GM21423 (cell line): Measurements from ENCODE around the gene LCT.
"Not testable (repeated sequence)": the region's sequence is repeated elsewhere in the genome, so short reads cannot be mapped to it uniquely, and the experiment has no call there.

Source experiments
- ATAC-seq: cut with Tn5 transposase; IDR thresholded peaks from one replicate; pipeline ENCODE4 v1.9.1; 2021; ENCODE audit warnings: mild to moderate bottlenecking, moderate library complexity; ENCODE audit not compliant: unreplicated experiment

LCT gene

DNA sequence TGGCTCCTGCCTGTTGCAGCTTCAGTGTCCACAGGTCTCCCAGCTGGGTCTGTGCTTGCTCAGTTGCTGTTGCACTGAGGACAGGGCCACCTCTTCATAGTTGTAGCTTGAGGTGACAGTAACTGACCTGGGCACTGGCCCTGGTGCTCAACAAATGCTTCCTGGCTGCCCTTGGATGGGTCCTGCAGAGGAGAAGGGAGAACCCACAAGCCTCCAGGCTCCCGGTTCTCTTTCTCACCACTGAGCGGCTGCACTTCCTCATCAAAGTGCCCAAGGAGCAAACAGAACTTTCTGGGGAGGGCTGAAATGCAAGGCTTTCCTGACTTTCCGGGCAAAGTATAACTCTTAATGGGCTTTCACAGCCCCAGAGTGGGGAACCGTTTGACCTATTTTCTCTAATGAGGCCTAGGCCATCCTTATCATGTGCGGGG, 38.7 kb downstream of the LCT start:
- ATAC-seq = no peak

DNA sequence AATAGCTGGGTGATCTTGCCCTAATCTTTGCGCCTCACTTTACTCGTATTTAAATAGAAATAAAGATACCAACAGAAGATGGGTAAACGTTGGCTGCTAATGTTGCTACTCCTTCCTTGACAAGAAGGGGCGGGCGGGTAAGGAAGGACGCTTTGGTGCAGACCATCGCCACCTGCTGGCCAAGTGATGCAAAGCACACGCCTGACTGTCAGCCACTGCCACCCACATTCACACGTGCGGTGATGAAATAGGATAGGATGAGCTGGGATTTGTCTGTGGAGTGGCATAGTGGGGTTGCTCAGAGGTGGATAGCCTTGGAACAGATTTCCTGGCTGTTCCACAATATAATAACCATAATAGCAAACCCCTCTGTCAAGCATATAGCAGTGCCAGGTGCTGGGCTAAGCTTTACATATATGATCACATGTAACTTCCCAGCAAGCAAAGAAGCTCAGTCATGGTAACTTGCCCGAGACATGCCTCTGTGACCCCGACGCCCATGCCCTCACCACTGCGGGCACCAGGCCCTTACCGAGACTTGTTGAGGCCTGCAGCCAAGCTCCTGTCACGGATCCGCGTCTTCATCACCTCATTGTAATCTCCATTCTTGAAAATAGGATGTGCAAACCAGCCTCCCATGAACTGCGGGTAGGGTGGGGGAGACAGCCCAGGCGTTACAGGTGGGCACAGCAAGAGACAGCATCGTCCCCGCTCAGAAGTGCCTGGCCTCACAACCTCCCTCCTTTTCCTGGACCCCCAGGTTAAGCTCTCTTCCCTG, 39.3 kb downstream of the LCT start:
- peak; percentile 63 for ATAC-seq

DNA sequence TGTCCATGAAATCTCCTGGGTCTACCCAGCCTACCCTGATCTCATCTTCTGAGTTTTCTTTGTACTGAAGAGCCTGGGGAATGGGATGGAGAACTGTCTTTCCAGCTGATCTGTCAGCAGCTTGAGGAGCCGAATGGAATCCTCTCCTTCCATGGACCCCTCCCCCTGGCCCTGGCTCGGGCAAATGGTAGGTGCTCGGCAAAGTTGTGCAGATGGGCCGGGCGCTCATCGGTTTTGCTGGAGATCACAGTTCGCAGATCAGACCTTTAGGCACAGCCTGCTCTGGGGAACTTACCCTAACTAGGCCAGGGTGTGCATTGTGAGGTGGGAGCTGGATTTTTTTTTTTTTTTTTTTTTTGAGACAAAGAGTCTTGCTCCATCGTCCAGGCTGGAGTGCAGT, 40.4 kb downstream of the LCT start:
- ATAC-seq = no peak

DNA sequence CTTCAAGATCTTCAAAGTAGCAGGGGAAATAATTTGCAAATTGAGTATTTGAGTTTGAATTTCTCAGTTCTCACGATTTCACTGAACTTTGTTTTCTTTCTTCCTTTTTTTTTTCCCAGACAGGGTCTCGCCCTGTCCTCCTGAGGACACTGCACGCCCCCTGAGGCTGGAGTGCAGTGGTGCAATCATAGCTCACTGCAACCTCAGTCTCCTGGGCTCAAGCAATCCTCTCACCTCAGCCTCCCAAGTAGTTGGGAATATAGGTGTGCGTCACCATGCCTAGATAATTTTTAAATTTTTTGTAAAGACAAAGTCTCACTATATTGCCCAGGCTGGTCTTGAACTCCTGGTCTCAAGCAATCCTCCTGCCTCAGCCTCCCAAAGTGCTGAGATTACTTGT, 41.3 kb downstream of the LCT start:
- not testable (repeated sequence) for ATAC-seq

DNA sequence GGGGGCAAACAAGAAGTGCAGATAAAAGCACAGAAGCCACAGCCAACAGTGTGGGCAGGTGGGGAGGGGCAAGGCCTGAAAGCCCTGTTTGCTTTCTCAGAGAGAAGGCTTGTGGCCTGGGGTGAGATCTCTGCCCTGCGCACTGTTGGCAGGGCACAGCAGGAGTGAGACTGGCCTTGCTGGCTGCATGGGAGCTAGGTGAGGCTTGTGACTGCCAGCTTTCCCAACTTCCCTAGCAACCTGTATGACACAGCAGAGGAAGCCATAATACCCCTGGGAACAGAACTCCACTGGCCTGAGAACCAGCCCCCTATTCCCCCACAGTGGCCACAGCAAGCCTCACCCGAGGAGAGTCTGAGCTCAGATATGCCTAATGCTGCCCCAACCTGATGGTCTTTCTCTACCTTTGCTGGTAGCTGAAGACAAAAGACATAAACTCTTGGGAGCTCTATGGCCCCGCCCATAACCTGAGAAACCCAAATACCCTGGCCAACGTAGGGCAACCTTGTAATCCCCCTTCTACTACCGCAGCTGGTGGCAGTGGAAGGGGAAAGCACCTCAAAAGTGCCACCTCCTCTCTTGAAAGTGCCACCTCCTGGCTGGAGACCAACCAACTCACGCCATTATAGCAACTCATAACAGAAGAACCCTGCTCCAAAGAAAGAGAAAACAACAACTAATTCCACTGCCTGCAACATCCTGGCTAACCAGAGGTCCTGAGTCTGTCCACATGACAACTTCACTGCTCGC, 44.4 kb downstream of the LCT start:
- ATAC-seq = peak; percentile 34

DNA sequence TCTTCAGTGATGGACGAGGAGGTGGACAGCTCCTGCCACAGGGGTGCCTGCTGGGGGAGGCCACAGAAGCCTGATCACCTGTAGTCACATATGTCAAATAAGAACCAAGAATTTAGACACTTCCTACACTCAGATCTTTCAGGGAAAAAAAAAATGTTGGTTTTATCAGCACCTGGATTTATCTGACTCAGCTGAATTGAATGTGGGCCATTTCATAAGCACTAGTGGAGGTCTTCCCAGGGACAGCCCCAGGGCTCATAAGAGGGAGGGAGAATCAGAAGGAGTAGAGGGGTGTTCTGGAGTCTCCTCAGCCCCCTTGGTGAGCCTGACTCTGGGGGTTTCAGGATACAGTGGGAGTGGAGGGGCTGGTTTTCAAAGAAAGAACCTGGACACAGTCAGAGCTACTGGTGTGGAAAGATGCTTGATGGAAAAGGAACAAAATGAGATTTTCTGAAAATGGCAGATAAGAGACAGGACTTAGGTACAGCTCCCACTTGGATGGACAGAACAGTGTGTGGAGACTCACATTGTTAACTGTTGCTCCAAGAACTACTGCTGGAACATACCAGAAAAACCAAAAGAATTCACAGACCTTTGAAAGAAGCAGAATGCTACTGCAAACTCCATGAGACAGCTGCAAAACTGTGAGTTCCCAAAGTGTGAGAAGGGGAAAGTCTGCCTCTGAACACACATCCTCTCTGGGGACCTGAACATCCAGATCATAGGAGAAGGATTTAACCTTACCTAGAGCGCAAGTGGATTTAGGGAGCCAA, 45.4 kb downstream of the LCT start:
- ATAC-seq = no peak

DNA sequence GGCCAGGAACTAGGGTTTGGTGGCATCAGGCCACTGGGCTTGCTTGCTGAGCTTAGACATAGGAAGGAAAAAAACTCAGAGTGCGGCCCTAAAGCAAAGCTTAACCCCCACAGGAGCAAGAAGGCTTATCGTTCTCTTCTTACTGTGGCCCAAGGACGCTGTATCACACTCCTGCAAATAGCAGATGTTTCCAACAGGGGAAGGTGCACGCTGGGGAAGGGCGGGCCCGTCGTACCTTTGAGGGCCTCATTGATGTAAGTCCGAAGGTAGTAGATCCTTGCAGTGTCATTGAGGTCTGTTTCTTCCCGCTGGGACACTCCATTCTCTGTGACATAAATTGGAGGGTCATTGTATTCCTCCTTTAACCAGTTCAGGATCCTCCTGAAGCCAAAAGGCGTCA, 46.6 kb downstream of the LCT start:
- no peak for ATAC-seq

DNA sequence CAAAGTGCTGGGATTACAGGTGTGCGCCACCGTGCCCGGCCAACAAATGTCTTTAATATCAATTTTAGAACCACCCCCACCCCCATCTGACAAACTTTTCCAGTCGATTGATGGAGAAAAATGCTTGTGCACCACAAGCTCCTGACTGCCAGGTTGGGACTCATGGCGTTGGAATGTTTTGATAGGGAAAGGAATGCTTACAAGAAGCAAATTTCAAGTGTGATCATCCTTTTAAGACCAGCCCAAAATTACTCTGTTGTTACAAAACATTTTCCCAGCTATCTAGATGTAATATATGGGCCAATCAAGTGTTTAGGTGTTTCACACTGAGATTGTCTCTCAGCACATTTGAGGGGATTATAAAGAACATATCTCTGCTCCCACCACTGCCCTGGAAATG, 50.2 kb downstream of the LCT start:
- ATAC-seq = no peak

DNA sequence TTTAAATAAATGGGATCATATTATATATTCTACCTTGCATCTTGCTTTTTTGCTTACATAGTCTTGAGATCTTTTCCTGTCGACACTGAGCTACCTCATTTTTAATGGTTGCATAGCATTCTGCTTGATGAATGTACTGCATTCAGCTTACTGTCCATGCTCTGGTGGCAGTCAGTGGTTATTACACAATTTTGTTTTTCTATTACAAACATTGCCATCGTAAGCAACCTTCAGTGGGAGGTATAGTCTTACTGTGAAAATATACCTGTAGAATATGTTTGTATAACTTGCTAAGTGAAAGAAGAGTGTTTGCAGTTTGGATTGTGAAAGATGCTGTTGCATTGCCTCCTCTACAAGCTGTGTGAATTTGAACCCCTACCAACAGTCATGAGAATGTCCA, 52.0 kb downstream of the LCT start:
- no peak for ATAC-seq

DNA sequence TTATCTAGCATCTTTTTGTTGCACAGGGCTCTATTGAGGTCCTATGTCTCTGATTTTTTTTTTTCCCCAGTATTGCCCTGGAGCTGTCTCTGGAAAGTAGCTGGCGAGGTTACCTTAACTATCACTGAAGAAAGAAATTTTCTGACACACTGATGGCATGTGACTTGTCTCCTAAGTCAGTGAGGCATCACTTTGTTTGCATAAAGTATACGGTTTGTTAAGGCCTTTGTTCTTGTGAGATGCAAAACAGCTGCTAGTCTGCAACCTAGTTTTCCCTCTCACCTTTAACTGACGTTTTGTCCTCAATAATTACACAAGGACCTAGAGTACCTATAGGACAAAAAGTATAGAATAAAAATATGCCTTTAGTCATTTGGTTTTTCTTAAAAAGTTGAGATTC, 53.5 kb downstream of the LCT start:
- no peak for ATAC-seq

DNA sequence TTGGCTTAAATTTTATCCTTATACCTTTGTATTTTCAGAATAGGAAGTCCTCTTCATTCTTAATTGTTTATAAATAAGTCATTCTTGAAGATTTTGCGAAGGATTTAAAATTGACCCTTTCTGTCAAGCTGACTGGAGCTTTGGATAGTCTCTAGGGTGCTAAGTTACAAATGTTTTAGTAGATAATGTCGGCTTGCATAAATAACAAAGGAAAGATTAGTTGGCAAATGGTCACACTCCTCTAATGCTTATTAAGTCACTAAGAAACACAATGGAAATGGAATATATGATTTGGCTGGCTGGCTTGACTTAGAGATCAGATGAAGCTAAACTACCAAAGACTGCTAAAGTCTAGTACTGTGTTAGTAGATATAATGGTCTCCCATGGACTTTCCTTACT, 54.8 kb downstream of the LCT start:
- no peak for ATAC-seq

DNA sequence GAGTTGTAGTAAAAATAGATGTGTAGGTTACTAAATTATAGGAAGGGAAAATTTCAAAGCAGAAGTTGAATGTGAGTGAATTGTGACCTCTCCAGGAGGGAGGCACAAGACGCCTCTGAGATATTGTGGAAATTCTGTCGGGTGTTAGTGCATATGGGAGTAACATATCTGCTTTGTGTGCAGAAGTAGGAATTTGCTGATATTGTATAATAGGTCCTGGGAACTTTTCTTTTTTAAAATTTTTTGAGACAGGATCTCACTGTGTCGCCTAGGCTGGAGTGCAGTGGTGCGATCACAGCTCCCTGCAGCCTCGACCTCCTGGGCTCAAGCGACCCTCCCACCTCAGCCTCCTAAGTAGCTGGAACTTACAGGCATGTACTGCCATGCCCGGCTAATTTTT, 60.6 kb downstream of the LCT start:
- no peak for ATAC-seq

DNA sequence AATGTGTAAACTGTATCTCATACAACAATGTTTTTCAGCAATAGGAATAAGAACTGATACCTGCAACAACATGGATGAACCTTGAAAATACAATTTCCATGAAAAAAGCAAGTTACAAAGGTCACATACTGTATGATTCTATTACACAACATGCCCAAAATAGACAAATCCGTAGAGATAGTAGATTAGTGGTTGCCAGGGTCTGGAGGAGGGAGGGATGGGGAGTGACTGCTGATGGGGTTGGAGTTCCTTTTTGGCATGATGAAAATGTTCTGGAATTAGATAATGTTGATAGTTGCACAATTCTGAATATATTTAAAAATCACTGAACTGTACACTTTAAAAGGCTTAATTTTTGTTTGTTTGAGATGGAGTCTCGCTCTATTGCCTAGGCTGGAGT, 61.6 kb downstream of the LCT start:
- ATAC-seq = no peak

DNA sequence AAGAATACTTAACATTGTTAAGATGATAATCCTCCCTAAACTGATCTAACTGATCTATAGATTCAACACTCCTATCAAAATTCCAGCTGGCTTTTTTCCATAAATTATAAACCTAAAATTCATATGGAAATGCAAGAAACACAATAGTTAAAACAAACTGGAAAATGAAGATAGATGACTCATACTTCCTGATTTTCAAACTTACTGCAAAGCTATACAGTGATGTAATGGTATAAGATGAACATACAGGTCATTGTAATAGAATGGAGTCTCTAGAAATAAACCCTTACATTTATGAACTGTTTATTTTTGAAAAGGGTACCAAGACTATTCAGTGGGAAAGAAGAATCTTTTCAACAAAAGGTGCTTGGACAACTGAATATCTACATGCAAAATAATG, 63.1 kb downstream of the LCT start:
- ATAC-seq = no peak

DNA sequence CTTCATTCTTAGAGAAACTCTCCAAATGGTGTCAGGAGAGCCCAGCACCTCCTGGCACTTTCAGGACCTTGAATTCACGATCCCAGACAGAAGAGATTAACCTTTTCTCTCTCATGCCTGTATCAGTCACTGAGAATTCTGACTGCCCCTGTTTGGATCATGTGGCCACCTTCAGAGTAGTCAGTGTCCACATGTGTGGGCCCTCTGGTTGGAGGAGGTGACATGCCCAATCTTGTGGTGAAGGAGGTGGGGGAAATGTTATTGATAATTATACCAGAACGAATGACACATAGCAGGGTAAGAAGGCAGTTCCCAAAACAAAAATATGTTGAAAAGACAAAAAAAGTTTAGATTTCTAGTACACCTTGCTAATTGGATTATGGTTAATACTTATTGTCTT, 63.7 kb downstream of the LCT start:
- no peak for ATAC-seq

DNA sequence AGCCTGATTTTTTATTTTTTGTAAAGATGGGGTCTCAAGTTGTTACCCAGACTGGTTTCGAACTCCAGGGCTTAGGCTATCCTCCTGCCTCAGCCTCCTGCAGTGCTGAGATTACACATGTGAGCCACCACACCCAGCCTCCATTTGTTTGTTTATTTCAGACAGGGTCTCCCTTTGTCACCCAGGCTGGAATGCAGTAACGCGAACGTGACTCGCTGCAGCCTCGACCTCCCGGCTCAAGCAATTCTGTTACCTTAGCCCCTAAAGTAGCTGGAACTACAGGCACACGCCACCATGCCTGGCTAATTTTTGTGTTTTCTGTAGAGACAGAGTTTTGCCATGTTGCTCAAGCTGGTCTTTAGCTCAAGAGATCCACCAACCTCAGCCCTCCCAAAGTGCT, 68.1 kb downstream of the LCT start:
- no peak for ATAC-seq

DNA sequence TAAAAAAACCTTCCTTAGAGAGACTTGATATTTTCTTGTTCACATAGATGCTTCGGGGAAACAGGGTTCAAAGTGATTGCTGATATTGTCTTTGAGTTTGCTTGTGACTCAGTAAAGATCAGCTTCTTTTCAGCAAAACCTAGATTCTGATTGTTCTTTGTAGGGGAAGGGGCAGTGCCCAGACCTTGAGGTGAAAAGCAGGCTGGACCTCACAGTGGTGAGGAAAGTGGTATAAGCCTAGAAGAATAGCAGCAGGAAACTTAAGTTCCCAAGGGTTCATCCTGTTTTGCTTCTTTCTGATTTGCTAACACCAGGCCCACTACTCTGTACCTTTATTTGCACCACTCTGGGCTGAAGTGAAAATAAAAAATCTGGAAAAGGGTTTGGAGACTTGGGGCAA, 74.5 kb downstream of the LCT start:
- no peak for ATAC-seq

DNA sequence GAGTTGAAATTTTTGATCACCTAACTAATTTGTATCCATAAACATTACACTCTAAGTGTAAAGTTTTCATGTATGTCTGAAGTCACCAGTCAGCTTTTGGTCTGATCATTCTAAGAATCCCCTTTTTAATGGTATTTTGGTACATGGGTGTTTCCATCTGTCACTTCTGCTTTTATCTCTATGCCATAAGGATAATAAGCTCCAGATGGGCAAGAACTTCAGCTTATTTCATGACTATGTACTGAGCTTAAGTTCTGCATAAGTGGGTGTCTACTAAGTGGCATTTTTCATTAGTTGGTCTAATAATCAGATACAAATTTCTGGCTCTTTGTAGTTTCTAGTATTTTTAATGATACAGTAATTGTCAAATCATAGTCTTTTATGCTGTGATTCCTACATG, 75.0 kb downstream of the LCT start:
- ATAC-seq = no peak

DNA sequence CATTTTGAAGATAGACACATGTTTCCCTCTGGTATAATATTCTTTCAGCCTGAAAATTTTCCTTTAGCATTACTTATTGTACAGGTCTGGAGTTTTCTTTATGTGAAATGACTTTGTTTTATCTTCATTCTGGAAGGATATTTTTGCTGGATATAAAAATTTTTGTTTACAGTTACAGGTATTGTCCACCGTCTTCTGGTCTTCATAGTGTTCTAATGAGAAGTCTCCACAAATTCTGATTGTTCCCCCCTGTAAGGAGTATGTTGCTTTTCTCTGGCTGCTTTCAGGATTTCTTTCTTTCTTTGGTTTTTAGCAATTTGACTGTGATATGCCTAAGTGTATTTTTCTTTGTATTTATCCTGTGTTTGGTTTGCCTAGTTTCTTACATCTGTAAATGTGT, 80.3 kb downstream of the LCT start:
- no peak for ATAC-seq

DNA sequence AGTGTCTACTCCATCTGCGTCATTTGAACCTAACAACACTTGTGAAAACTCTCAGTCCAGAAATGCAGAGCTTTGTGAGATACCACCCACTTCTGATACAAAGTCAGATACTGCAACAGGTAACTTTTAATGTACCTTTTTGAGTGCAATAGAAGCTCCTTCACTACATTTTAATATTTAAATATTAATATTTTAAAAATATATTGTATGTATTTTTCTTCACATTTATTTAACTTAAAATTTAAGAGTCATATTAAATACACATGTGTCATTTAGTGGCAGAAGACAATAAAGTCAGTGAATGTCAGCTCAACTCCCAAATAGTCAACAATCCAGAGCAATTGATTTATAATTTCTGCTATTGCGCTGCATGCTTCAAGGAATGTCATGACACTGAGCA, 81.4 kb downstream of the LCT start:
- no peak for ATAC-seq

DNA sequence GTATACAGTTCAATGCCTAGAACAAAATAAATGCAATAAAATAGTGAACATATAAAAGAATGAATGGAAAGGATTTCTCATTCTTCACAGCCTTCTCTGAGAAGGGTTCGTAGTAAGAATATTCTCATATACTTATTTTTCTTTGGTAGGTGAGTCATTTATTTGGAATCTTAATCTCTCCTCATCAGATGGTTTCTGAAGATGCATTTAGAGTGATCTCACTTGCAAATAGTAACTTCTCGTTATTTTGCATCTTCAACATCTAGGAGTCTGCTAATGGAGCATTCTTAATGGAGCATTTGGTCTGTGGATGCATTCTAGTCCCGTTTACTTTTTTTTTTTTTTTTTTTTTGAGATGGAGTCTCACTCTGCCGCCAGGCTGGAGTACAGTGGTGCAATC, 91.4 kb downstream of the LCT start:
- no peak for ATAC-seq

DNA sequence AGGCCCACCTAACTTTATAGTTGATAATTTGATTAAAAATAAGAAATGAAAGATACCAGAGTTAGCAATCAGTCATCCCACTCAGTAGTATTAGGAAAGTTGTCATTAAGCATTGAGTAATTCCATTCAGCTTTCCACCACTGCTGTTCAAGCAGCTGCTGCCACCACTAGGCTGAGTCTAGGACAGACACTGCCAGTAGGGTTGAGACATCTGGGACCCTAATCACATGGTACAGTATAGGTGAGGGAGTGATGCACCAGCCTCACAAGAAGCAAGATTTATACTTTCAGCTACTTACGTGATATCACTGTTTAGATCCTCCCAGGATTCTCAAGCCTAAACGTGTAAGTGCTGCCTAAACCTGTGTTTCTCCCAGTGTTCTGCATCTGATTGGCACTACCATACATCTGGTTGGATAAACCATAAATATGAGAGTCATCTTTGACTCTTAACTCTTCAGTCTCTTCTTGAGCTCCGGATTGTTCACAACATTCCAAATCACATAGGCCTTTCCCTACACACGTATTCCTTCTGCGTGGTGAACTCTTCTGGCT, 92.1 kb downstream of the LCT start:
- ATAC-seq = no peak
